HG02610 (cell line): ENCODE results near the gene WWTR1.

Experiments
- ATAC-seq: cut with Tn5 transposase; IDR thresholded peaks from one replicate; pipeline ENCODE4 v1.9.1; 2021; ENCODE audit warnings: mild to moderate bottlenecking, moderate library complexity; ENCODE audit not compliant: unreplicated experiment

WWTR1 gene

DNA sequence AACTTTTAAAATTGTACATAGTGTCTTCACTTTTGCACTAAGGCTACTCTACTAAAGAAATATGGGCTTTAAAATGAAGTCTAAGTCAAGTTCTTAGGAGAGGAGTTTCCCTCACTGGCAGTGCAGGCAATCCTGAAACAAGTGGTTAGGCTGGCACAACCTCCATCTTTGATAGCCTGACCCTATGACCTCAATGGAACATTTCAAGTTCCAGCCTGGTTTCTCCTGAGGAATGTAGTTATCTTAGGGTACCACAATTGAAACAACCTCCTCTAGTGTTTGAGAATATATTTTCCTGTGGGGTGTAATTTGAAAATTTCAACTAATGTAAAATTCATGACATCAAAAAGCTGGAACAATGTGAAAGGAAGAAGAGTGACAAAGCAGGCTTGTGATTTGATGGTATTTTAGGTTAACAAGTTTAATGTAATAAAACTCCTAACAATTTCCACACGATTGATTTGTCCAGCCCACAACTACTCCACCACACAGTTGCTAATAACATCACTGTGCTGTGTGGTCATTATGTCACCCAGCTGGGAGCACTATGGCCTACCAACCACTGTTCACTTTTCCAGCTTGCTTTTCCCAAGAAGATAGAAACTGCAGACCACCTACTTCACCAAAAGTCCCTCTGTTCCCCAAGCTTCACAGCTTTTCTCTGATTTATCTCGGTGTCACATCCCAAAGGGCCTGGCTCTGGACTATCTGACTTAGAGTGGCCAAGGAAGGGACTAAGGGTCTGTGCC lies 1.8 kb downstream of the WWTR1 start:
- no peak for ATAC-seq

- ATAC-seq: no peak
These were observed 3.6 kb downstream of the WWTR1 start for GRCh38 chr3:149654188-149654601.

DNA sequence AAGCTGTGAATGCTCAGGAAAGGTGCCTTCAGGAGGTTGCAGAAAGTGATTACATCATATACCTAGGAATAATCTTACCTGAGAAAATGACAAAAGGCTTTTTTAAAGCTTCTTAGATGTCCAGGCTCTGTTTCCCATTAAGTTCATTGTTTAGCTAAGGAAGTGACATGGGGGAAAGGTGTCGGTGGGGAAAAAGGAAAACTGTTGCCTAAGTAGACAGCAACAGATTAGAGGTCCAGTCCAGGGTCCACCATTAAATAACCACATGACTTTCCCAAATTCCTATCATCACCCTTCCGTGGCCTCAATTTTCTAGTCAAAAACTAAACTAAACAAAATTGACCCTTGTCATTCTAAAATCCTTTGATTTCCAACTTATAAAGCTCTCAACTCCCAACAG lies 4.3 kb downstream of the WWTR1 start:
- ATAC-seq: no peak

- no peak for ATAC-seq
These were observed 4.7 kb downstream of the WWTR1 start for GRCh38 chr3:149653136-149653535.

DNA sequence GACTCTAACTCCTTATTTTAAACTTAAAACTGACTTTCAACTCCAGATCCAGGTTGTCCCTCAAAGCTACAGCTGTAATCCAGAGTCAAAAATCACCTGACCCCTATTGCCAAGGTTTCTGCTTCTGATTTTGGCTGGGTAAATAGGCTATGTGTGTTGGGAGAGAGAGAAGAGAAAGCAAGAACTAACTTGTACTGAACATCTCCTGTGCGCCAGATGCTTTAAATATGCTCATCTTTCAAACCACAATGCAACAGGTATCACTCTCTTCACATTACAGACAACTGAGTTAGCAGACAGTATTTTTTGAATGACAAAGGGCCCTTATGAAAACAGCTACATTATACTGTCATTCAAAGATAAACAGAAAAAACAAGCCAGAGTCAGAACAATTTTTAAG lies 7.0 kb downstream of the WWTR1 start:
- no peak for ATAC-seq

DNA sequence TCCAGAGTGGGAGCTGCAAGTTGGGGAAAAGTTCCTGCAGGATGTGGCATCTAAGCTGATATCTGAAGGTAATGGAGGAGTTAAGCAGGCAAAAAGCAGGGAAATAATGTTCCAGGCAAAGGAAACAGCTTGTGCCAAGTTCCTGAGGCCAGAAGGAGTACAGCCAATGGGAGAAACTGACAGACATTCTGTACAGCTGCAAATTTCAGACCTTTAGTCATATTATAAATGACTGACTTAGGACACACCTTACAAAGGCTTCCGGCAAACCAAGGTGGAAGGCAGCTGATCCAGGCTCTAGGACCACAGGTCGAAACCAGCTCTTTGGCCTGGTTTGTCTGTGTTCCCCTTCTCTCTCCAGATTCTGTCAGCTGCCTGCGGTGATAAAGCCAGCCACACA lies 9.3 kb downstream of the WWTR1 start:
- no peak for ATAC-seq

DNA sequence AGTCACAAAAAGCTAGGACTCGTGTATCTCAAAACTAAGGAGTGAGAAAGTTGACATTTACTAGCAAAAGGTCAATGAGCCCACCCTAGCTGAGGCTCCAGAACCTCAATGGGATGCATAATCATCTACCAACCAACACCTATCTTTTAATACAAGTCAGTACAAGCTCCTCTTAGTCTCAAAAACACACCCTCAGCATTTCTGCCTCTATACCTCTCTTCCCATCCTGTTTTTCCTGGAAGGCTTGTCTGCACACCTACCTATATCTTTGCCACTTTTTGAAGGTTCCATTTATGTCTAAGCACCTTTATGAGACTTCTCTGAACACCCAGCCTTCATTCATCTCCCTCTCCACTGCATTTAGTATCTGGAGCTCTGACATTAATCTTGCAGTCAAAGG lies 10.0 kb downstream of the WWTR1 start:
- ATAC-seq: no peak

GRCh38 chr3:149647285-149647684 lies 10.5 kb downstream of the WWTR1 start:
- ATAC-seq: no peak

DNA sequence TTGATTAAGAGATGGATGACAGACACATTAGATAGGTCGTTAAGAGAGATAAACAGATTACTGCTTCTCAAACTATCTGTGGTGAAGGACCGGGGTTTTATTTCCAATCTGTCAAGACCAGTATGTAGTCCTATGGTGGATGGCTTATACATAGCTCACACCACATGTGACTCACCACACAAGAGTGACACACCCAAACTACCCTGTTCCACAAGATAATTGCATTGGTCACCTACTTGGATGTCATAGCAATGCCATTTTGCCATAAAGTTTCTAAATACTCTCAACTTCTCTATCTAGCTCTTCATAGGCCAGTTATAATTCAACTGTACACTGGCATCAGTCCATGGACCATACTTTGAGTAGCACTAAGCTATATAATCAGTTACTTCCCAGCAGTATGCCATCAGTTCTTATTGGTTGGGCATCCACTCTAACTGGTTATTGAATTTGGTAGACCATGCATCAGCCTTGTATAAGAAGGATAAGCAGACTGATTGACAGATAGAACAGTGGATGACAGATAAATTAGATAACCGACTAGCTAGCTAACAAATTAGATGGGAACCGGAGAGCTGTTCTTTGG lies 11.6 kb downstream of the WWTR1 start:
- ATAC-seq: no peak

- ATAC-seq: no peak
These were observed 13.9 kb downstream of the WWTR1 start for GRCh38 chr3:149643963-149644362.

- ATAC-seq: no peak
These were observed 14.4 kb downstream of the WWTR1 start for GRCh38 chr3:149643482-149643798.

DNA sequence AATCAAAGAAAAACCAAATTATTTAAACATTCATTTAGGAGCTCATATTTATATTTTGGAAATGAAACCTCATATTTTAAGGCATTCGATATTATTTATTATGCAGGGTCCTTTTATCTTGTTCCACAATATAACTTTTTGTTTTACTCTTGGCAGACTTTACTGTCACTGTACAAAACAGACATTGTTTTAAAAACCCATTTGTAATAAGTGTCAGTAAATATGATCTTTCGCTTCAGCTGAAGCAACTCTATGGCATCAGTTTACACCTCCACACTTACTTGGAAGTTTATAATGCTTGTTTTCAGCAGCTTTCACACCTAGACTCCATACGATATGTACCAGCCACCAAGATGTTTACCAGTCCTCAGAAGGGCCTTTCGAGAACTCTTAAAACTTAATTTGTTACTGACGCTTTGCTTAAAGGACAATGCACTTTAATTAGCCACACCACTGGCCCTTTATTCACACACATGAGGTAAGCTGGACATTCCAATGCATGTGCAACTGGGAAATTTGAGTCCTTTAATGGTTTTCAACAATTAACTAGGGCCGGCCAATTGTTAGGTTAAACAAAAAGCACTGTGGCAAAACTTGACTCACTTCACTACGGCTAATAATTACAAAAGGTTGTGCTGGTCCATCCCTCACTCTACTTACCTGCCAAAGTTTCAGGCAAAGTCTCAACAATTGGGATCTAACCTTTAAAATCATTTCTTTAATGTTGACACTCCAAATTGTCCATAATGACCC lies 16.7 kb downstream of the WWTR1 start:
- ATAC-seq: no peak

DNA sequence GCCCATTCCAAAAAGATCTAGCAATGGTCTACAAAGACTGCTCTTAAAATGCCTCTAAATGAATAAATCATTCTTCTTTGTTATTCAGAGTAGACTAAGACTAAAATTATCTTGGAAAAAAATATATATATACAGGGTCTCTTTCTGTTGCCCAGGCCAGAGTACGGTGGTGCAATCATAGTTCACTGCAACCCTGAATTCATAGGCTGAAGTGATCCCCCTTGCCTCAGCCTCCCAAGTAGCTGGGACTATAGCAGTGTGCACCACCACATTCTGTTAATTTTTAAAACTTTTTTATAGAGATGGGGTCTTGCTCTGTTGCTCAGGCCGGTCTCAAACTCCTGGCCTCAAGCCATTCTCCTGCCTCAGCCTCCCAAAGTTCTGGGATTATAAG lies 18.7 kb downstream of the WWTR1 start:
- ATAC-seq: no peak

GRCh38 chr3:149638228-149639092 lies 19.4 kb downstream of the WWTR1 start:
- no peak for ATAC-seq

DNA sequence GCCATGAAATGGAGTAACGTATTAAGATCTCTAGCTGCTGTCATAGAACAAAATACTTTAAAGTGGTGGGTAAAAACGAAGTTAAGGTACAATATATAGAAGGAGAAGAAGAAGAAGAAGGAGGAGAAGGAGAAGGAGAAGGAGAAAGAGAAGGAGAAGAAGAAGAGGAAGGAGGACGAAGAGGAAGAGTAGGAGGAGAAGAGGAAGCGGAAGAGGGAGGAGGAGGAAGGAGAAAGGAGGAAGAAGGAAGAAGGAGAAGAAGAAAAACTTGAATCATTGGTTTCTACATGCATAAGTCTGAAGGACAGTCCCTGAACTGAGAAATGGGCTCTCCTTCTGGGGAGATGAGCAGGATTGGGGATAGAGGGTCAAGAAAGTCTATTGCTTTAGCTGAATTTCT lies 22.4 kb downstream of the WWTR1 start:
- no peak for ATAC-seq

- ATAC-seq: no peak
These were observed 23.3 kb downstream of the WWTR1 start for GRCh38 chr3:149634573-149634972.

DNA sequence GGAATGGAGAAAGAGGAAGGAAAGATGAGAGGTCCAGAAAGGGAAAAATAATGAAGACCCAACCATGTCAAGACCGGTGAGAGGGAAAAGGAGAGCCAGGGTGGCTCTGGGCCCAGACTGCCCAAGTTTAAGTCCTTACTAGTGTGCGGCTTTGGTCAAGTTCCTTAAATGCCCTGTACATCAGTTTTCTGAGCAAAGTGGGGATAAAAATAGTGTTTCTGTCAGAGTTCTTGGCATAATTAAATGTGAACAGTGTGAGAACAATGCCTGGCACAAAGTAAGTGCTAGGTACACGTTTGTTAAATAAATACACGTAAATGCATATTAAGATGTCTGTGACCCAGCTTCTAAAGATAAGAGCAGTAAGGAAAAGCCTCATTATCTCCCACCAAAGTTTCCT lies 23.8 kb downstream of the WWTR1 start:
- no peak for ATAC-seq

GRCh38 chr3:149632225-149632624 lies 25.6 kb downstream of the WWTR1 start:
- ATAC-seq: no peak

- ATAC-seq: no peak
These were observed 27.0 kb downstream of the WWTR1 start for GRCh38 chr3:149630806-149631205.

GRCh38 chr3:149628957-149629670 lies 28.7 kb downstream of the WWTR1 start:
- ATAC-seq: no peak

DNA sequence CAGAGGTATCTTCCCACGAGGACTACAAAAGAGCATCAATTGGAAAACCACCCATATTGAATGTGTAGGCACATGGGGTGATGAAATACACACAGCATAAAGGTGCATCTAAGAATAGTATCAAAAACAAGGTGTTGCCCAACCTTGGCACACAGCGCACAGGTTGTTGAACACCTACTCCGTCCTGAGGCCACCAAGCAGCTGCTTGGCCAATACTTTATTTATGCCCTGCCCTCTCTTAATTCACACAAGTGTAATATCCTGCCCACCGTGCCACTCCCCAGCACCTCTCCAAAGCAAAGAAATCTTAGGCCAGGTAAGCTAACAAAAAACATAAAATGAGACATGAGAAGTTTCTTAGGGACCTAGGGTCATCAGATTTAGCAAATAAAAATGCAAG lies 31.2 kb downstream of the WWTR1 start:
- no peak for ATAC-seq
